Caco-2 (cell line): ENCODE data around the gene MYH9. TPM values are rescaled to one million over a fixed set of nuclear protein-coding genes. Genes with fewer than 3 reads are reported as not detected.

Experiments
- BruUV-seq: library from RNA; stranded (reverse); fragments of 400-500 nt; replicated peaks from 2 replicates; lab custom pipeline; 2021; lab: Mats Ljungman, UMichigan
- CTCF ChIA-PET: fragments of 300-600 bp; sonication (Branson Sonifier 250); formaldehyde crosslinking; loops from one replicate; lab custom pipeline; 2022; ENCODE audit warnings: antibody characterized with exemption; lab: Charles Lee
- POLR2A ChIA-PET: fragments of 300-600 bp; sonication (Branson Sonifier 250); formaldehyde crosslinking; loops from one replicate; lab custom pipeline; 2022; ENCODE audit warnings: antibody characterized with exemption; lab: Charles Lee
- DNase-seq, 2 experiments: peaks; one replicate each; pipeline versions ENCODE4 v3.0.0 to v3.0.0-alpha.2; 2020 to 2022
- H3K27me3 ChIP-seq: replicated peaks from 2 replicates; pipeline ENCODE4 v1.6.0; 2011; ENCODE audit warnings: low read length; ENCODE audit not compliant: control insufficient read depth, insufficient read depth
- H3K36me3 ChIP-seq: 2 replicates; pipeline ENCODE4 v1.5.1; 2011; ENCODE audit warnings: low read length; ENCODE audit not compliant: control insufficient read depth, insufficient read depth
- H3K4me1 ChIP-seq: fragments of 250-450 bp; sonication (Bioruptor Pico); 2 replicates; pipeline ENCODE4 v1.5.1; 2020; ENCODE audit warnings: mild to moderate bottlenecking
- H3K4me3 ChIP-seq: 2 replicates; pipeline ENCODE4 v1.5.1; 2011; ENCODE audit warnings: low read depth, mild to moderate bottlenecking, control low read depth, low read length
- H3K9me3 ChIP-seq: fragments of 250-450 bp; sonication (Bioruptor Pico); 2 replicates; pipeline ENCODE4 v1.5.1; 2020; ENCODE audit warnings: mild to moderate bottlenecking, moderate library complexity
- H3K27ac Mint-ChIP-seq: one replicate; pipeline ENCODE4 v1.8.0; 2022; ENCODE audit warnings: mixed read lengths; ENCODE audit not compliant: unreplicated experiment
- H3K27me3 Mint-ChIP-seq: one replicate; pipeline ENCODE4 v1.8.0; 2022; ENCODE audit warnings: mixed read lengths; ENCODE audit not compliant: insufficient read depth, unreplicated experiment
- H3K36me3 Mint-ChIP-seq: one replicate; pipeline ENCODE4 v1.8.0; 2022; ENCODE audit warnings: mild to moderate bottlenecking, mixed read lengths; ENCODE audit not compliant: insufficient read depth, unreplicated experiment
- H3K4me1 Mint-ChIP-seq: one replicate; pipeline ENCODE4 v1.8.0; 2022; ENCODE audit warnings: low read depth, mixed read lengths; ENCODE audit not compliant: unreplicated experiment
- H3K4me3 Mint-ChIP-seq: one replicate; pipeline ENCODE4 v1.8.0; 2022; ENCODE audit warnings: mild to moderate bottlenecking, moderate library complexity, mixed read lengths; ENCODE audit not compliant: unreplicated experiment
- H3K9me3 Mint-ChIP-seq: one replicate; pipeline ENCODE4 v1.8.0; 2022; ENCODE audit warnings: mixed read lengths; ENCODE audit not compliant: unreplicated experiment
- intact Hi-C: fragments of 100-400 bp; cut with micrococcal nuclease; formaldehyde crosslinking; loops from one replicate; pipeline ENCODE4 v1.10.0; 2022; ENCODE audit not compliant: unreplicated experiment
- total RNA-seq: library from RNA; stranded (reverse); gene quantifications from 2 replicates; pipeline ENCODE4 v1.2.3, GENCODE V29; 2022
- TF ChIP-seq, protein P1 (sequence below), 2 experiments: fragments of 200-600 bp in 1 of 2; IDR thresholded peaks; 1 replicate in 1 of 2; 2 replicates in 1 of 2; pipeline versions ENCODE4 v1.5.1 to v1.8.0; 2011 to 2022; ENCODE audit warnings: antibody characterized with exemption in 1 of 2, control low read depth in 1 of 2, inconsistent platforms in 1 of 2, low read depth in 1 of 2, low read length in 1 of 2, mild to moderate bottlenecking in 1 of 2, moderate library complexity in 1 of 2; ENCODE audit not compliant: insufficient read depth in 1 of 2, severe bottlenecking in 1 of 2, unreplicated experiment in 1 of 2

Gene MYH9
- total RNA-seq, 1 experiment from 2014 or later = 513 TPM

DNA sequence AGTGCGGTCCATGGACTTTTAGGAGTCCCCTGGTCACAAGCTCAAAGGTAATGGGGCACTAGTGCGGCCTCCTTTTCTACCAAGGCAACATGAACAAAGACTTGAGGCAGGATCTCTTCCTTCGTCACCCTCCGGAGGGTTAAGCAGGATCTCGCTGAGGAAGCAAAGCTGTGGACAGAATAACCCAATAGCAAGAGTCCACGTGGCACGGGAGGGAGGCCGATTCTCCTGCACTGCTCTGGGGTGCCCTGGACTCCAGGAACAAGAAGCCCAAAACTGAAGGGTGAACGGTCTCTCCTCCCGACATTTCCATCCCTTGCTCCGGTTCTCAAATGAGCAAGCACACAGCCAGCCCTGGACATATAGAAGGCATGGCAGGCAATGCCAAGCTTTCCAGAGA lies 20.7 kb downstream of the MYH9 start:
- H3K27me3 ChIP-seq = no peaks in the 10 kb centered on the region
- Mint-ChIP-seq H3K9me3 (no peaks in the 10 kb centered on the region), H3K4me1 (peaks cover 64% of the 10 kb centered on the region), H3K27ac (peak overlapping the region; percentile 78), H3K27me3 (no peaks in the 10 kb centered on the region), H3K36me3 (peaks cover 67% of the 10 kb centered on the region), H3K4me3 (no peak overlapping the region)
- TF ChIP-seq, protein P1, sequence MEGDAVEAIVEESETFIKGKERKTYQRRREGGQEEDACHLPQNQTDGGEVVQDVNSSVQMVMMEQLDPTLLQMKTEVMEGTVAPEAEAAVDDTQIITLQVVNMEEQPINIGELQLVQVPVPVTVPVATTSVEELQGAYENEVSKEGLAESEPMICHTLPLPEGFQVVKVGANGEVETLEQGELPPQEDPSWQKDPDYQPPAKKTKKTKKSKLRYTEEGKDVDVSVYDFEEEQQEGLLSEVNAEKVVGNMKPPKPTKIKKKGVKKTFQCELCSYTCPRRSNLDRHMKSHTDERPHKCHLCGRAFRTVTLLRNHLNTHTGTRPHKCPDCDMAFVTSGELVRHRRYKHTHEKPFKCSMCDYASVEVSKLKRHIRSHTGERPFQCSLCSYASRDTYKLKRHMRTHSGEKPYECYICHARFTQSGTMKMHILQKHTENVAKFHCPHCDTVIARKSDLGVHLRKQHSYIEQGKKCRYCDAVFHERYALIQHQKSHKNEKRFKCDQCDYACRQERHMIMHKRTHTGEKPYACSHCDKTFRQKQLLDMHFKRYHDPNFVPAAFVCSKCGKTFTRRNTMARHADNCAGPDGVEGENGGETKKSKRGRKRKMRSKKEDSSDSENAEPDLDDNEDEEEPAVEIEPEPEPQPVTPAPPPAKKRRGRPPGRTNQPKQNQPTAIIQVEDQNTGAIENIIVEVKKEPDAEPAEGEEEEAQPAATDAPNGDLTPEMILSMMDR (IDR thresholded peaks at IDR 0.05; ENCODE audit: insufficient read depth in 1 of 2, low read depth in 1 of 2, low read length in 1 of 2, severe bottlenecking in 1 of 2, unreplicated experiment in 1 of 2) = no peak
- BruUV-seq = no TSS peak
- ChIA-PET CTCF (interaction anchor here (1.3 to 1.4 kb wide), 2 partner anchors 15 to 103 kb away, joined by 3 to 4 read pairs; no protein-coding TSS in a partner anchor), POLR2A (no interaction called here)
- no peak overlapping the region for H3K4me3 ChIP-seq
- H3K4me1 ChIP-seq = peaks cover 97% of the 10 kb centered on the region
- H3K9me3 ChIP-seq = no peaks in the 10 kb centered on the region
- intact Hi-C loops = no loop called here
- DNase-seq = no peak
- no peaks in the 10 kb centered on the region; the same call in 1 of the 2 replicates for H3K36me3 ChIP-seq

DNA sequence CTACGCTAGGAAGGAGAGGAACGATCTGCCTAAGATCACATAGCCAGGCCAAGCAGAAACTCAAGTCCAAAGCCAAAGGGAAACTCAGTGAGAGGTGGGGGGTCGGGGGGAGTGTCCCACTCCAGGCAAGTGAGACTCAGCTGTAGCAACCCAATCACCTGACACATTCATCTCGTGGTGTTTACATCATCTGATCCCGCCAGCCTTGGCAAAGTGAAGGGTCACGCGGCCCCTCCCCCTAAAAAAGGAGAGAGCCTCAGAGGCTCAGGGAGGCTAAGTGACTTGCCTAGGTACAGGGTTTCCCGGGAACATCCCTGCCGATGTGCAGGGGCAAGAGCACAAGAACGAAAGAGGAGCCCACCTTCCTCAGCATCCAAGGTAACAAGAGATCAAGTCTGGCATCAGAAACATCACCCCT lies 21.5 kb downstream of the MYH9 start:
- CTCF ChIA-PET = no interaction called here
- no TSS peak for BruUV-seq
- H3K4me1 Mint-ChIP-seq = peaks cover 71% of the 10 kb centered on the region

DNA sequence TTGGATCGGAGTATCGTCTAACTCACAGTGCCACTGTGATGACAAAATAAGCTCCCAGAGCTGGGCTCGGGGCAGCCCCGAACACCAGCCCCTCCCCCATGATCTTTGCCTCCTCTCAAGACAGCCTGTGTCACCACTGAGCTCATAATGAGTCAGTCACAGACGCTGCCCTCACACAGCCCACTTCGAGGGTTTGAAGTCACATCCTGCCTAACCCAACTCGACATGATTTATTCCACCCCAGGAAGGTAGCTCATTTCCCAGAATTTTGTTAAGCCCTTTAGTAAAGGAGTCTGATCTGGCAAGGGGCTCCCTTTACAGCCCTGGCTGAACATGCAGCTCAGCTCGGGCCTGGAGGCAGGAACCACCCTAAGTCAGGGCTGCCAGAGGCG lies 22.8 kb downstream of the MYH9 start:
- peaks cover 87% of the 10 kb centered on the region for H3K36me3 Mint-ChIP-seq
- peak in 1 of 2 experiments; percentile 37 for DNase-seq
- Histone ChIP-seq H3K4me3 (no peak overlapping the region), H3K27me3 (no peaks in the 10 kb centered on the region), H3K36me3 (no peaks in the 10 kb centered on the region; the same call in 1 of the 2 replicates), H3K4me1 (peaks cover 95% of the 10 kb centered on the region), H3K9me3 (no peaks in the 10 kb centered on the region)
- no peaks in the 10 kb centered on the region for H3K9me3 Mint-ChIP-seq
- ChIA-PET POLR2A (interaction anchor here (0.8 kb wide), 1 partner anchor 45 kb away, joined by 3 read pairs; no protein-coding TSS in a partner anchor), CTCF (interaction anchor here (0.6 to 2.2 kb wide), 2 partner anchors 105 to 178 kb away, joined by 5 to 6 read pairs; no protein-coding TSS in a partner anchor)
- no peaks in the 10 kb centered on the region for H3K27me3 Mint-ChIP-seq
- peaks cover 63% of the 10 kb centered on the region for H3K4me1 Mint-ChIP-seq
- no TSS peak for BruUV-seq
- TF ChIP-seq, protein P1 (IDR thresholded peaks at IDR 0.05; ENCODE audit: insufficient read depth in 1 of 2, low read depth in 1 of 2, low read length in 1 of 2, severe bottlenecking in 1 of 2, unreplicated experiment in 1 of 2) = no peak
- peak overlapping the region; percentile 94 for H3K27ac Mint-ChIP-seq
- H3K4me3 Mint-ChIP-seq = peak overlapping the region; percentile 42
- intact Hi-C loops = no loop called here

More for the DNA sequence above, 21.5 kb downstream of the MYH9 start:
- Mint-ChIP-seq H3K4me3 (peak overlapping the region; percentile 16), H3K9me3 (no peaks in the 10 kb centered on the region), H3K27ac (peak overlapping the region; percentile 78), H3K27me3 (no peaks in the 10 kb centered on the region), H3K36me3 (peaks cover 75% of the 10 kb centered on the region)
- Histone ChIP-seq H3K4me1 (peaks cover 95% of the 10 kb centered on the region), H3K9me3 (no peaks in the 10 kb centered on the region), H3K4me3 (no peak overlapping the region), H3K36me3 (no peaks in the 10 kb centered on the region; the same call in 1 of the 2 replicates), H3K27me3 (no peaks in the 10 kb centered on the region)
- DNase-seq = no peak
- TF ChIP-seq, protein P1 (IDR thresholded peaks at IDR 0.05; ENCODE audit: insufficient read depth in 1 of 2, low read depth in 1 of 2, low read length in 1 of 2, severe bottlenecking in 1 of 2, unreplicated experiment in 1 of 2) = no peak
- intact Hi-C loops = no loop called here
- POLR2A ChIA-PET = no interaction called here
